ENCODE measurements around the gene ALG1L2.
"Not testable (repeated sequence)": the region's sequence is repeated elsewhere in the genome, so short reads cannot be mapped to it uniquely, and the experiment has no call there.

ALG1L2 gene

GRCh38 chr3:130081351-130081881, at the start of gene ALG1L2:
ALG1L2 (plus strand) TSS chr3:130081831; CDS start chr3:130082017, 186 bp downstream.
- H3K4me1 Mint-ChIP-seq = no peaks in the 10 kb centered on the region
- H3K27ac Mint-ChIP-seq = no peak within 1 kb of the TSS
- no peak within 1 kb of the TSS for H3K4me3 Mint-ChIP-seq
- no peaks in the 10 kb centered on the region for H3K36me3 Mint-ChIP-seq
- H3K9me3 Mint-ChIP-seq = no peaks in the 10 kb centered on the region
- peaks cover 6% of the 10 kb centered on the region for H3K27me3 Mint-ChIP-seq

DNA sequence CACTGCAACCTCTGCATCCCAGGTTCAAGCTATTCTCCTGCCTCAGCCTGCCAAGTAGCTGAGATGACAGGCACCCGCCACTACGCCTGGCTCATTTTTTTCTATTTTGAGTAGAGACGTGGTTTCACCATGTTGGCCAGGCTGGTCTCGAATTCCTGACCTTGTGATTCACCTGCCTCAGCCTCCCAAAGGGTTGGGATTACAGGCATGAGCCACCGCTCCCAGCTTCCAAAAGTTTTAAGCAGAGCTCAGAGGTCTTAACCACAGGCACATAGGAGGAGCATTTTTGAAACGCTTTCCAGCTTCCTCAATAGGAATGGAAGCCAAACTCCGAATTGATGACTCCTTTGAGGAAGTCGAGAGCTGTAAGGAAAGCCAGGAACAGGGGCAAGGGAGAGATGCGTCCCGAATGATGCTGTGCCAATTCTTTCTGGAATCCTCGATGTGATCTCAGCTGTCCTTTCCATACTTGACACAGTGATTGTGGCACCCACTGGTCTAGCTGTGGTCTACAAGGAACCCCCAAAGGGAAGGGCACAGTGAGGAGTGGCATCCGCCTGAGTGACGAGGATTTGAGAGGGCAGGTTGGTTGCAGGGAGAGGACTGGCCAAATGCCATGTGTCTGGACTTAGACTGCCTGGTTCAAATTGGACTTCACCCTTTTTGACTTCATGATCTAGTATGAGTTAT, 44.4 kb upstream of the ALG1L2 start:
- H3K36me3 Mint-ChIP-seq, H3K27me3 Mint-ChIP-seq, H3K4me1 Mint-ChIP-seq, H3K4me3 Mint-ChIP-seq, H3K27ac Mint-ChIP-seq, H3K9me3 Mint-ChIP-seq: not testable (repeated sequence)

DNA sequence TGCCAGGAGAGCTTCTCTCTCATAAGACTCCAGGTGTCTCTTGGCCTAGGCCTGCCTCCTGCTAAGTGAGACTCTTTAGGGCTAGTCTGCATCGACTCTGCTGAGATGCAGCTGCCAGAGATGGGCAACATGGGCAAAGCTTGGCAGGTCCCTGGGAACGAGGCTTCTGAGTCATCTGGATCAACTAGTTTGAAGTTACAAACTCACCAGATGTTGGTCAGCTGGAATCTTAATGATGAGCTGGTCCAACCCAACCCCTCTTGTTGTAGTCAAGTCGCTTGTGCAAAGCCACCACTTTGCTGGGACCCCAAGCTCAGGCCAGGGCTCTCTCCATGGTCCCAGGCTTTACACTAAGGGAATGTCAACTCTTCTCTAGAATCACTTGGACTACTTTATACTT, 38.9 kb upstream of the ALG1L2 start:
- H3K36me3 Mint-ChIP-seq, H3K9me3 Mint-ChIP-seq: not testable (repeated sequence)

DNA sequence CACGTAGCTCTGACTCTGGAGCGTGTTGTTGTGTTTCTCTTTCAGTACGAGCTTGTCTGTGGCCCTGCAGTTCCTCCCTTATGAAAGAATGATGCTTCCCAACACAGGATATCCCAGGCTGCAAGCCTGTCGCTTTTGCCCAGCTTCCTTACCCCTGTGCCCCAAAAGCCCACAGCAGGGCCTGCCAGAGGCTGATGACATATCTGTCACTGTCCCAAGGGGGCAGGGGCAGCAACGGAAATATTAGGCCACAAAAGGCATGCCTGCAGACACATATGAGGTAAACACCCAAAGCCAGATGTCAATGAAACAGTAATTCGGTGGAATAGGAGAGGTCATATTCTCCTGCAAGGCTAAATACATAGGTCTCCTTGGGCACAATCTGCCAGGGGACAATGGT, 38.0 kb upstream of the ALG1L2 start:
- H3K27me3 Mint-ChIP-seq, H3K36me3 Mint-ChIP-seq, H3K4me3 Mint-ChIP-seq, H3K4me1 Mint-ChIP-seq, H3K9me3 Mint-ChIP-seq, H3K27ac Mint-ChIP-seq: not testable (repeated sequence)

More for the DNA sequence above, 38.9 kb upstream of the ALG1L2 start:
- not testable (repeated sequence) for H3K4me1 Mint-ChIP-seq, H3K4me3 Mint-ChIP-seq, H3K27me3 Mint-ChIP-seq, H3K27ac Mint-ChIP-seq

DNA sequence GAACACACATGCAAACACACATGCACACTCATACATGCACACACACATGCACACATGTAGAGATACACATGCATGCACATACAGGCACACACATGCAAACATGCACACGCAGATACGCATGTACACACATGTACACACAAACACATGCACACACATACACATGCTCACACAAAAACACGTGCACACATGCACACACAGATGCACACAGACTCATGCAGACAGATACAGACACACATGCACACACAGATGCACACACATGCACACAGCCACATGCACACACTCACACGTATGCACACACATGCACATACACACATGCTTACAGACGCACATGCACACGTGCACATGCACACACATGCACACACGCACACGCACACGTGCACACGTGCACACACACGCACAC, 37.3 kb upstream of the ALG1L2 start:
- no peak overlapping the region for H3K4me3 Mint-ChIP-seq
- H3K27ac Mint-ChIP-seq = no peak overlapping the region
- H3K9me3 Mint-ChIP-seq = no peaks in the 10 kb centered on the region
- no peaks in the 10 kb centered on the region for H3K4me1 Mint-ChIP-seq
- peaks cover 3% of the 10 kb centered on the region for H3K27me3 Mint-ChIP-seq
- H3K36me3 Mint-ChIP-seq = no peaks in the 10 kb centered on the region

DNA sequence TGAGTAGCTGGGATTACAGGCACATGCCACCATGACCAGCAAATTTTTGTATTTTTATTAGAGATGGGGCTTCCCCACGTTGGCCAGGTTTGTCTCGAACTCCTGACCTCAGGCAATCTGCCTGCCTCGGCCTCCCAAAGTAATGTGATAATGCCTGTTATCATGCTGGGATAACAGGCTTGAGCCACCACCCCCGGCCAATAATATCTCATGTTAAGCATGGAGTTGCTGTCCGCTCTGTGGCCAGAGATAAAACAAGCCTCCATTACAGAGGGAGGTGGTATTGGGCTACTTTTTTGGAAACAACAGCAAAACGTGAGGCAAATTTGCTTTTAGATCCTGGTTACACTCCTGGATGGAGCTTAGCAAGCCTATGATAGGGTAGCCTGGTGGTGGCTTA, 32.9 kb upstream of the ALG1L2 start:
- no peak overlapping the region for H3K27ac Mint-ChIP-seq
- H3K4me3 Mint-ChIP-seq = no peak overlapping the region
- no peaks in the 10 kb centered on the region for H3K36me3 Mint-ChIP-seq
- H3K9me3 Mint-ChIP-seq = no peaks in the 10 kb centered on the region
- no peaks in the 10 kb centered on the region for H3K27me3 Mint-ChIP-seq
- no peaks in the 10 kb centered on the region for H3K4me1 Mint-ChIP-seq

DNA sequence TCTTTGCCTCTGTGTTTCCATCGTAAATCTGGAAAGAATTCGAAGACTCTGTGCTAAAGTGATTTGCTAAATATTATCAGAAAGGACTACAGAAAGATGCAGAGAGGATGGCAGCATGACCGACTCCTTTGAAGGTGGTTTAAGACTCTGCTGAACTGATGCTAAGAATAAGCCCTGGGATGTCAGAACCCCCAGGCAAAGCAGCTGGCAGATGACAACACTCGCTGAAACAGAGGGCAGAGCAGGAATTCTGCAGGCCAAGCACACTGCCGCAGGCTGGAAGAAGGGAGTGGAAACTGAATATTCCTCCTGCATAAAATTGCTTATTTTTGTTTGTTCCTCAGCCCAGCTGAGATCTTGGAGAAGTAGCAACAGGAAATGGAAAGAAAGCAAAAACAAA, 29.3 kb upstream of the ALG1L2 start:
- not testable (repeated sequence) for H3K27ac Mint-ChIP-seq, H3K36me3 Mint-ChIP-seq, H3K27me3 Mint-ChIP-seq, H3K9me3 Mint-ChIP-seq, H3K4me3 Mint-ChIP-seq, H3K4me1 Mint-ChIP-seq

DNA sequence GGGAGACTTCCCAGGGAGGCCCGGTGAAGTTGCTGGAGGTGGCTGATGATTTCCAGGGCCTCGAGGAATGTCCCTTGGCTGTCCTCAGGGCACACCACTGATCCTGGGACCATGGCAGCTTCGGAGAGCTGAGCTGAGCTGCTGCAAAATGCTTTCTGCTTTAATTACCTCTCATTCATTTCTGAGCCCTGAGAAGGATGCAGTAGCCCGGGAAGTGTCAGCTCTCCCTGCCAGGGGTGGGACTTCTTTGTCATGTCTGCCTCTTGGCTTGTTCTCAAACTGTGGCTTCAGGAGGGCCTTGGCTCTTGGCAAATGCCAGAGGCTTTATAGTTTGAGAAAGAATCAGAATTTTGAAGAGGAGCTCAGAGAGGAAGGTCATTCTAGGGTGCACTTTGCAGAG, 28.7 kb upstream of the ALG1L2 start:
- H3K4me3 Mint-ChIP-seq, H3K4me1 Mint-ChIP-seq, H3K9me3 Mint-ChIP-seq, H3K36me3 Mint-ChIP-seq, H3K27me3 Mint-ChIP-seq, H3K27ac Mint-ChIP-seq: not testable (repeated sequence)

GRCh38 chr3:130057536-130058266, 23.9 kb upstream of the ALG1L2 start:
- not testable (repeated sequence) for H3K27ac Mint-ChIP-seq, H3K4me1 Mint-ChIP-seq, H3K4me3 Mint-ChIP-seq, H3K27me3 Mint-ChIP-seq, H3K9me3 Mint-ChIP-seq, H3K36me3 Mint-ChIP-seq

DNA sequence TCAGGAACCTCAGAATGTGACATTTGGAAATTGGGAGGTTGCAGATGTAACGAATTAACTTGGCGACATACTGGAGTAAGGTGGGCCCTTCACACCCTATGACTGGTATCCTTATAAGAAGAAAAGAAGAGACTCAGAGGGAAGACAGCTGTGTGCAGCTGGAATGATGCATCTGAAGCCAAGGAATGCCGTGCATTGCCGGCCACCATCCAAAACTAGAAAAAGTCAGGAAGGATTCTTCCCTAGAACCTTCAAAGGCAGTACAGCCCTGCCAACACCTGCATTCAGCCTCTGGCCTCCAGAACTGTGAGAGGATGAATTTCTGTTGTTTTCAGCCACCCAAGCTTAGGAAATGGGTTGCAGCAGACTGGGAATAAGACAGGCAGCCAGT, 23.4 kb upstream of the ALG1L2 start:
- not testable (repeated sequence) for H3K36me3 Mint-ChIP-seq, H3K4me3 Mint-ChIP-seq, H3K4me1 Mint-ChIP-seq, H3K27ac Mint-ChIP-seq, H3K27me3 Mint-ChIP-seq, H3K9me3 Mint-ChIP-seq

GRCh38 chr3:130058716-130059115, 22.9 kb upstream of the ALG1L2 start:
- H3K9me3 Mint-ChIP-seq, H3K27ac Mint-ChIP-seq, H3K27me3 Mint-ChIP-seq, H3K4me3 Mint-ChIP-seq, H3K4me1 Mint-ChIP-seq, H3K36me3 Mint-ChIP-seq: not testable (repeated sequence)

DNA sequence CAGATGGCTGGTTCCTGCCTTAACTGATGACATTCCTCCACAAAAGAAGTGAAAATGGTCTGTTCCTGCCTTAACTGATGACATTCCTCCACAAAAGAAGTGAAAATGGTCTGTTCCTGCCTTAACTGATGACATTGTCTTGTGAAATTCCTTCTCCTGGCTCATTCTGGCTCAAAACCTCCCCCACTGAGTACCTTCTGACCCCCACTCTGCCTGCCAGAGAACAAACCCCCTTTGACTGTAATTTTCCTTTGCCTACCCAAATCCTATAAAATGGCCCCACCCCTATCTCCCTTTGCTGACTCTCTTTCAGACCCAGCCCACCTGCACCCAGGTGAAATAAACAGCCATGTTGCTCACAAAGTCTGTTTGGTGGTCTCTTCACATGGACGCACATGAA, 22.5 kb upstream of the ALG1L2 start:
- H3K27me3 Mint-ChIP-seq, H3K4me3 Mint-ChIP-seq, H3K9me3 Mint-ChIP-seq, H3K27ac Mint-ChIP-seq, H3K36me3 Mint-ChIP-seq, H3K4me1 Mint-ChIP-seq: not testable (repeated sequence)

GRCh38 chr3:130073582-130073981, 8.0 kb upstream of the ALG1L2 start:
- Mint-ChIP-seq H3K27me3 (no peaks in the 10 kb centered on the region), H3K4me3 (no peak overlapping the region)

GRCh38 chr3:130077636-130078035, 4.0 kb upstream of the ALG1L2 start:
- Mint-ChIP-seq H3K4me3 (no peak overlapping the region), H3K4me1 (no peaks in the 10 kb centered on the region), H3K27me3 (peaks cover 6% of the 10 kb centered on the region), H3K27ac (no peak overlapping the region), H3K36me3 (no peaks in the 10 kb centered on the region), H3K9me3 (no peaks in the 10 kb centered on the region)

More at GRCh38 chr3:130073582-130073981, 8.0 kb upstream of the ALG1L2 start:
- Mint-ChIP-seq H3K36me3 (no peaks in the 10 kb centered on the region), H3K27ac (no peak overlapping the region), H3K9me3 (no peaks in the 10 kb centered on the region), H3K4me1 (no peaks in the 10 kb centered on the region)

- not testable (repeated sequence) for H3K9me3 Mint-ChIP-seq, H3K27ac Mint-ChIP-seq, H3K4me1 Mint-ChIP-seq, H3K27me3 Mint-ChIP-seq, H3K4me3 Mint-ChIP-seq, H3K36me3 Mint-ChIP-seq
Measured at GRCh38 chr3:130083363-130084090, 1.9 kb downstream of the ALG1L2 start.

DNA sequence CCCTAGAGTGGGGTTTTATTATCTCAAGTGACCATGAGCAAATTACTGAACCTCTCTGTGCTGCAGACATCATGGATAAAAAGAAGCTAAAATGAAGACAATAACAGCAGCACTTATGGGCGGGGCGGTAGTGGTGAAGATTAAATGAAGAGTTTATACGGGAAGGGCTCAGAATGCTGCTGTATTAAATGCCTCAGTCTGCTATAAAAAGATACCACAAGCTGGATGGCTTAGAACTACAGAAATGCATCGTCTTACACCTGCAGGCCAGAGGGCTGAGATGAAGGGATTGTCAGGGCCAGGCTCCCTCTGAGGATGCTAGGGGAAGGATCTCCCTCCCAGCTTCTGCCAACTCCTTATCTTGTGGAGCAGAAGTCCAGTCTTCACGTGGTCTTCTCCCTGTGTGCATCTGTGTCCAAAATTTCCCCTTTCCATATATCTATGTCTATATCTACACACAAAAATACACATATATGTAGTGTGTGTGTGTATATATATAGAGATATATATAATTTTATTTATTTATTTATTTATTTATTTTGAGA, 2.9 kb downstream of the ALG1L2 start:
- Mint-ChIP-seq H3K27ac (no peak overlapping the region), H3K36me3 (no peaks in the 10 kb centered on the region)

More for the DNA sequence above, 2.9 kb downstream of the ALG1L2 start:
- Mint-ChIP-seq H3K27me3 (peaks cover 6% of the 10 kb centered on the region), H3K4me1 (no peaks in the 10 kb centered on the region), H3K9me3 (no peaks in the 10 kb centered on the region), H3K4me3 (no peak overlapping the region)
